NCI-H1694 (cell line): Measurements from ENCODE around the gene PCSK6.
A peak's percentile ranks its signal among the peaks of the same experiment; 100 is the strongest.

ENCODE experiments used
- DNase-seq: peaks from one replicate; lab custom pipeline; 2025; lab: John Stamatoyannopoulos, UW

PCSK6 gene

DNA sequence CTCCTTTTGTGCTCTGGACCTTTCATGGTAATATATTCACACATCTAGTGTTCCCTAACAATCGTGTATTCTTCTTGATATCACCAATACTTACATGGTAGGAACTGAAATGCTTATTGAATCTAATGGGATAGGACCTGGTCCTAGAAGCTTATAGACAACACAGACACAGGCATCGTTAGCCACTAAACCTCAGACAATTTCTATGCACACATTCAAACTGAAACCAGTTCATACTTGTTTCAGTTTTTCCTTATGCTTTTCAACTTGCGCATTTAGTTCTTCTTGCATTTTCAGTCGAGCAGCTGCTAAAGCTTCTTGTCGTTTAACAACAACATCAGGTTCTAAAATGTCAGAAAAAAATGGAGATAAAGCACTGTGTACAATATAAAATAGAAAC lies 214.5 kb downstream of the PCSK6 start:
- DNase-seq = no peak

DNA sequence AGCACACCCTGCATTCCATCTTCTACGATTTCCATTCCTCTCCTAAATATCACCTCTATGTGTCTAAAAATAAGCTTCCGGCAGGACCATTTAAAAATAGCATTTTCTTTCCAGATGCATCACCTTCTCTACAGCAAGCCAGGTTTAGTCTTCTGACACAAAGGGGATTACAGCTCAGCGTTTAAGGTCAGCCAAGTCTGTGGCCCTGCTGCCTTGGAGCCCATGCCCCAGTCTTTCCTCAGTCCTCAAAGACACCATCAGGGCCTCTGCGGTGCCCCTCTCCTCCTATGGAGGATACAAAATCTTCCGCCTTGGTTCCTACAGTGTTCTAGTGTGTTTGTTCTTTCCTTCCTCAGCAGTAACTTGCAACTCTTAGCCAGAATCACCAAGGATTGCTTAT lies 216.0 kb downstream of the PCSK6 start:
- DNase-seq = no peak

GRCh38 chr15:101272584-101272983 lies 216.9 kb downstream of the PCSK6 start:
- DNase-seq = no peak

- DNase-seq = no peak
These were observed 219.9 kb downstream of the PCSK6 start for GRCh38 chr15:101269479-101270223.

- DNase-seq = no peak
These were observed 222.0 kb downstream of the PCSK6 start for GRCh38 chr15:101267320-101268104.

DNA sequence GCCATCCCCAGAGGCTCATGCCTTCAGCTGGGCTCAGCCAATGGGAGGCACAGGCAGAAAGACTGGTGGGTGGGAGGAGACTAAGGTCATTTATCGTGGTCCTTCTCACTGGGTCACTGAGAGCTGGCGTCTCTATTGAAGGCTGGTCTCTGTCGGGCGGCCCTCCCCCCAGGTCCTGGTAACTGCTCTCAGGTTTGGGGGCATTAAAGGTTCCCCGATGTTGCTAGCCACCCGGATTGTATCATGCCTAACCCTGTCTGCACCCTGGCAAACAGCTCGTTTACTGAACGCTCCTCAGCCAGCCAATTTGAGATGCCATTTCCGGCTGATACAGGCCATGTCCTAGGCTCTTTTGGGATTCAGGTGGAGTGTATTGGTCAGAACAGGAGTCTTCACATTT lies 222.7 kb downstream of the PCSK6 start:
- no peak for DNase-seq

- DNase-seq = no peak
These were observed 223.5 kb downstream of the PCSK6 start for GRCh38 chr15:101266034-101266433.

DNA sequence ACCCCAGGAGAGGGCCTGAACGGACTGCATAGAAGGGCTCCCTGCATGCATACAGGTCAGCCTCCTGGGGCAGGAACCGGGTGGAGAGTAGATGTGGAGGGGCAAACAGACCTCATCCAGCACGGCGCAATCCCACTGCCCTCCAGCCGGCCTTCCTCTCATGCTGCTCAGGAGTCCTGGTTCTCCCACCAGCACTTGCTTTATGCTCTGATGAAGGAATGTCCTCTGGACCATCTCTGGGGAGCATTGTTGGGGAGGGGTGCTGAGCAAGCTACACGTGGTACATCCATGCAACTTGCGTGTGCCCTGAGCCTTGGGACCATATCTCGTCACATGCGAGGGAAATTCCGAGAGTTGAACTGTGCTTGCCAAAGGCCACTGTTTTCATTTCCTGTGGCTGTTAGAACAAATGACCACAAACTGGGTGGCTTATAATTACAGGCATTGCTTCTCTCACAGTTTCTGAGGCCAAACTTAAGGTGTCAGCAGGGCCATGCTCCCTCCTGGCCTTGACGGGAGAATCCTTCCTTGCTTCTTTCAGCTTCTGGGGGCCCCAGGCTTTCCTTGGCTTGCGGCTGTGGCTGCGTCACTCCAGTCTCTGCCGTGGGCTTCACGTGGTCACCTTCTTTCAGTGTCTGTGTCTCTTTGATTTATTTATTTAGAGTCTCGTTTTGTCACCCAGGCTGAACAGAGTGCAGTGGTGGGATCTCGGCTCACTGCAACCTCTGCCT lies 224.4 kb downstream of the PCSK6 start:
- no peak for DNase-seq

DNA sequence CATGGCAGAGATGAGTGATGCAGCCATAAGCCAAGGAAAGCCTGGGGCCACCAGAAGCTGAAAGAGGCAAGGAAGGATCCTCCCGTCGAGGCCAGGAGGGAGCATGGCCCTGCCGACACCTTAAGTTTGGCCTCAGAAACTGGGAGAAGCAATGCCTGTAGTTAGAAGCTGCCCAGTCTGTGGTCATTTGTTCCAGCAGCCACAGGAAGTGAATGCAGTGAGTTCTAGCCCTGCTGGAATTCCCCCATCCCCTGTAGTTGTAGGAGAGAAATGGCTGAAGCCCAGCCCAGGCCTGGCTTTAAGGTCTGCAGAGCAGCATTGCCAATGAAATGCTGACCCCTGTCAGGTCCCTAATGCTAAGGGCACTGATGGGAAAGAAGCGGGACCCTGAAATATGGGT lies 225.5 kb downstream of the PCSK6 start:
- no peak for DNase-seq

- no peak for DNase-seq
These were observed 227.0 kb downstream of the PCSK6 start for GRCh38 chr15:101262551-101262950.

DNA sequence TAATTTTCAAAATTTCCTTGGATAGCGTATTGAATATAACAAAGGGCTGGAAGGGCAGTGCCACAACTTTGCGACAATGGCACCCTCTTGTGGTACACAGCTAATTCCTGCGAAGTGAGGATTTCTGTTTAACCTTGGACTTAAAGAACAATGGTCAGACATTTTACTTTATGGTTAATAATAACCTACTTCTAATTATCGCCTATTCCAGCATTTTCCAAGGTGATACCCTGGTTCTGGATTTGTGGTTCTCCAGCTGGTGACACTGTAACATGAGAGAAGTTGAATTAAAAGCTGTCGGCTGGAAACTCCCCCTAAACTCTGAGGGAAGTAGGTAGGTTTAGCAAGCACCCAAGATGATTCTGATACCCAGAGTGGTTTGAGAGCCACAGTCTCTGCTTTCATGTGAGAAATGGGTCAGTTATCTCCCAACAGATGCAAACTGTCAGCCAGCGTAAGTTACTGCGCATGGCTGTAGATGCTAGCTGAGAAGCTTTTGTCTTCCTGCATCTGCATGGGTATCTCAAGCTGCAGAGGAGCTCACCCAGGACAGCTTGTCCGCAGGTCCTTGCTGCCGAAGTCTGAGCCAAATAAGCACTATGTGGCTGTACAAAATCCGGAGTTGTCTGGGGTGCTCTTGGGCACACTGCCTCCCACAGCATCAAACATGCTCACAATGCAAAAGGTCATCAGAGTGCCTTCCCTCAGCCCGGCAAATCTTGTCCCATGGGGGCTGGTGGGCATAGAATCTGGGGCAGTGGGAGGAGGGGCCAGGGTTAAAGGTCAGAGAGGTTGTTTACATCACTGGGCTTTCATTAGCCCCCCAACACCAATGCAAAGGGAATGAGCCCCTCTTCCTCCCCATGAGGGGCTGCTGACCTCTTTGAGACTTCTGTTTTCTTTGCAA lies 231.0 kb downstream of the PCSK6 start:
- DNase-seq = peak; percentile 34

DNA sequence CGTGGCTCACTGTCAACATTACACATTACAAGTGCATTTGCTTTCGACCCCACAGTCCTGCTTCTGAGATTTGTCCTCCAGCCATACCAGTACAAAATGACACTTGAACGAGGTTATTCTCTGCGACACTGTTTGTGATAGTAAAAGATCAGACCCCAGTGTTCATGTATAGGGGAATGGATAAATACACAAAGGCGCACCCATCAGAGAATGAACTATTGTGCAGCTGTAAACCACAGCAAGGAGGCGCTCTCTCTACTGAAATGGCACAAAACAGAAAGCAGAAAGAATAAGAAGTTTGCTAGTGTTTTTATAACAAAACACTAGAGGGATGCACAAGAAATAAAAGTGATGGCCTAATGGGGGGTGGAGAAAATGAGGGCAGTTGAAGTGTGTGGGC lies 232.8 kb downstream of the PCSK6 start:
- DNase-seq = no peak

DNA sequence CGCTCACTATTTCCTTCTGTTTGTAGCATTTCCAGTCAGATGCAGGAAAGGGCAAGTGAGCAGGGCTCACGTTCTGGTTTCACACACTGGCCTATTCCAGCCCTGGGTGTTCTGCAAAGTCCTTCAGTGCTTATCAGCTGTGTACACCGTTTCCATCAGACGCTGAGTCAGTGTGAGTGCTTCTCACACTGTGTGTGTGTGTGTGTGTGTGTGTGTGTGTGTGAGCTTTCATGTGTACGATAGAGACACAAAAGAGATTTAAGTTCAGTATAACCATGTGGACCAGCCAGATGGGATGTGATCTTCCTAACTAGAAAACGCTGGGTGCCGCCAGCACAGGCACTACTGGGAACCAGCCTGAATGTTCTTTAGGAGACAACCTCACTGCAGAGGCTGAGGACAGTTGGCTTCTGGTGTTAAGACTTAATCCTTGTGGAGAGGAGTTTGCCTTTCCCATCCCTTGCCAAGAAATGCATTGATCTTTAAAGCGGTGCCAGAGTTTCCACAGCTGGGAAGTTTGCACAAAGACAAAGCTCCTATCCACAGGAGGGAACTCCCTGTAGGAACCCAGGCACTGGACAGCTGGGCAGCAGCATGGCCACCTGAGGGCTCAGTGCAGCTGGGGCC lies 233.8 kb downstream of the PCSK6 start:
- no peak for DNase-seq

DNA sequence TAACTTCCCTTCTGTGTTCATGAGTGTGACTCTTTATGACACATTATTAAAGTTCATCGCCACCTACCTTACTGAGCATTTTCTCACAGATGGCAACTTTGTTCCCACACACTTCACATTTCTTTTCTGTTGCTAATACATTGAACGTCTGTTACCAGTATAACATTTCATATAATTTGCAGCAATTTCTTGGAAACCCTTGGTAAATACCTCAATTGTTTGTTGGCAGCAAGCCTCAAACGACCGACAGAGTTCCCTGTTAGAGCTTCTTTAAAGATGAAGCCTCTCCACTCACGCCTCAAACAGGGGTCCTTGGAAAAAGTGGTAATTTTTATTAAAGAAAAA lies 234.5 kb downstream of the PCSK6 start:
- no peak for DNase-seq

GRCh38 chr15:101254157-101255050 lies 235.1 kb downstream of the PCSK6 start:
- DNase-seq = no peak
